WTC11 (cell line): ENCODE measurements around the gene CREB3.

ENCODE experiments used
- CBFB ChIP-seq: sonication (generic); formaldehyde crosslinking; IDR thresholded peaks from 2 replicates; pipeline ENCODE4 v1.8.1; 2022; ENCODE audit warnings: mild to moderate bottlenecking, low read depth, missing genetic modification reagents
- SMAD3 ChIP-seq: sonication (generic); formaldehyde crosslinking; IDR thresholded peaks from 2 replicates; pipeline ENCODE4 v1.8.0; 2022; ENCODE audit warnings: missing genetic modification reagents, mild to moderate bottlenecking, borderline replicate concordance
- TEAD4 ChIP-seq: sonication (generic); formaldehyde crosslinking; IDR thresholded peaks from 2 replicates; pipeline ENCODE4 v1.8.0; 2022; ENCODE audit warnings: mild to moderate bottlenecking, missing genetic modification reagents
- ZNF138 ChIP-seq: sonication (generic); formaldehyde crosslinking; conservative IDR thresholded peaks from 2 replicates; pipeline ENCODE4 v1.8.1; 2022; ENCODE audit warnings: mild to moderate bottlenecking, moderate library complexity, missing genetic modification reagents
- TF ChIP-seq, protein P1 (sequence below): fragments of 200-600 bp; IDR thresholded peaks from 2 replicates; pipeline ENCODE4 v1.8.0; 2022; ENCODE audit warnings: antibody characterized with exemption

DNA sequence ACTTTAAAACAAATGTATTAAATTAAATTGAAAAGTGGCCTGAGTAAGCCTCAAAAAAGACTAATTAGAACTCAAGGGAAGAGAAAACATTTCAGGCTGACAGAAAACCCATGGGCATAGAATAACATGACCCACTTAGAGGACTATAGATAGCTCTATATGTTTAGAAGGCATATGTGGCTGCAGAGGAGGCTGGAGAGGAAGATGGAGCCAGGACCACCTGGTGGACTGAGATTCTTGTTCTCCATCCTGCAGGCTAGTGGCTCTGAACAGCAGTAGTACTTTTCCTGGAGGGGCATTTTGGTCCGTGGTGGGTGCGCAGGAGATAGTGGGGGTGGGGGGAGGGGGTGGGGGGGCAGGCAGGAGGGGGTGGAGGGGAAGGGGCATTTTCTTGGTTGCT lies 48.6 kb downstream of the CREB3 start:
- TF ChIP-seq SMAD3 (CRISPR knock-in tag) (no peak), ZNF138 (CRISPR knock-in tag) (no peak), CBFB (CRISPR knock-in tag) (no peak), TEAD4 (no peak)
- TF ChIP-seq, protein P1, sequence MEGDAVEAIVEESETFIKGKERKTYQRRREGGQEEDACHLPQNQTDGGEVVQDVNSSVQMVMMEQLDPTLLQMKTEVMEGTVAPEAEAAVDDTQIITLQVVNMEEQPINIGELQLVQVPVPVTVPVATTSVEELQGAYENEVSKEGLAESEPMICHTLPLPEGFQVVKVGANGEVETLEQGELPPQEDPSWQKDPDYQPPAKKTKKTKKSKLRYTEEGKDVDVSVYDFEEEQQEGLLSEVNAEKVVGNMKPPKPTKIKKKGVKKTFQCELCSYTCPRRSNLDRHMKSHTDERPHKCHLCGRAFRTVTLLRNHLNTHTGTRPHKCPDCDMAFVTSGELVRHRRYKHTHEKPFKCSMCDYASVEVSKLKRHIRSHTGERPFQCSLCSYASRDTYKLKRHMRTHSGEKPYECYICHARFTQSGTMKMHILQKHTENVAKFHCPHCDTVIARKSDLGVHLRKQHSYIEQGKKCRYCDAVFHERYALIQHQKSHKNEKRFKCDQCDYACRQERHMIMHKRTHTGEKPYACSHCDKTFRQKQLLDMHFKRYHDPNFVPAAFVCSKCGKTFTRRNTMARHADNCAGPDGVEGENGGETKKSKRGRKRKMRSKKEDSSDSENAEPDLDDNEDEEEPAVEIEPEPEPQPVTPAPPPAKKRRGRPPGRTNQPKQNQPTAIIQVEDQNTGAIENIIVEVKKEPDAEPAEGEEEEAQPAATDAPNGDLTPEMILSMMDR: no peak
